Motor neuron (in vitro differentiated cells): ENCODE data around the gene TTC32. TPM values are rescaled to one million over a fixed set of nuclear protein-coding genes. Genes with fewer than 3 reads are reported as not detected.
"Not testable (repeated sequence)": the region's sequence is repeated elsewhere in the genome, so short reads cannot be mapped to it uniquely, and the experiment has no call there.

Source experiments
- ATAC-seq, 8 experiments: fragments of 200-7000 bp; cut with Tn5 transposase; replicated peaks in 6 of 8; 2 replicates each; pipeline ENCODE4 v1.8.0; 2021; ENCODE audit warnings: mild to moderate bottlenecking in 8 of 8, moderate library complexity in 8 of 8
- H3K27ac ChIP-seq, 2 donors: fragments of 250-450 bp; sonication (Bioruptor Pico); 2 replicates each; pipeline ENCODE4 v1.9.0; 2021; ENCODE audit warnings: antibody characterized with exemption in 2 of 2, mild to moderate bottlenecking in 2 of 2, moderate library complexity in 1 of 2
- H3K4me1 ChIP-seq, 2 donors: fragments of 250-450 bp; sonication (Bioruptor Pico); replicated peaks in 1 of 2; 2 replicates each; pipeline ENCODE4 v1.6.1; 2021; ENCODE audit warnings: antibody characterized with exemption in 2 of 2, mild to moderate bottlenecking in 2 of 2, moderate library complexity in 1 of 2
- H3K4me3 ChIP-seq, 5 donors: fragments of 250-450 bp; sonication (Bioruptor Pico); 2 replicates each; pipeline ENCODE4 v1.9.0; 2021; ENCODE audit warnings: antibody characterized with exemption in 5 of 5, mild to moderate bottlenecking in 5 of 5, moderate library complexity in 4 of 5
- WGBS, 10 experiments: fragments of 450-650 bp; shearing (Covaris generic); methylation state at CpG; one replicate each; pipeline ENCODE4 v1.0.0; 2022; 5-methylcytosine and 5-hydroxymethylcytosine counted together
- in situ Hi-C, 9 experiments: fragments of 400-800 bp; cut with MboI; loops; one replicate each; pipeline ENCODE4 v1.15.0; 2021; ENCODE audit warnings: low sequenced_read_pairs in 9 of 9, low pct_unique_long_range_greater_than_20kb in 2 of 9; ENCODE audit not compliant: unreplicated experiment in 9 of 9
- total RNA-seq, 8 experiments: library from RNA; unstranded; fragments of 300-600 nt; gene quantifications; 2 replicates each; pipeline versions ENCODE4 v1.2.3 to v1.2.4, GENCODE V29; 2022

The TTC32 gene
- 10 to 100 TPM; 14.4 to 20.9 (median 18.0) TPM for total RNA-seq

DNA sequence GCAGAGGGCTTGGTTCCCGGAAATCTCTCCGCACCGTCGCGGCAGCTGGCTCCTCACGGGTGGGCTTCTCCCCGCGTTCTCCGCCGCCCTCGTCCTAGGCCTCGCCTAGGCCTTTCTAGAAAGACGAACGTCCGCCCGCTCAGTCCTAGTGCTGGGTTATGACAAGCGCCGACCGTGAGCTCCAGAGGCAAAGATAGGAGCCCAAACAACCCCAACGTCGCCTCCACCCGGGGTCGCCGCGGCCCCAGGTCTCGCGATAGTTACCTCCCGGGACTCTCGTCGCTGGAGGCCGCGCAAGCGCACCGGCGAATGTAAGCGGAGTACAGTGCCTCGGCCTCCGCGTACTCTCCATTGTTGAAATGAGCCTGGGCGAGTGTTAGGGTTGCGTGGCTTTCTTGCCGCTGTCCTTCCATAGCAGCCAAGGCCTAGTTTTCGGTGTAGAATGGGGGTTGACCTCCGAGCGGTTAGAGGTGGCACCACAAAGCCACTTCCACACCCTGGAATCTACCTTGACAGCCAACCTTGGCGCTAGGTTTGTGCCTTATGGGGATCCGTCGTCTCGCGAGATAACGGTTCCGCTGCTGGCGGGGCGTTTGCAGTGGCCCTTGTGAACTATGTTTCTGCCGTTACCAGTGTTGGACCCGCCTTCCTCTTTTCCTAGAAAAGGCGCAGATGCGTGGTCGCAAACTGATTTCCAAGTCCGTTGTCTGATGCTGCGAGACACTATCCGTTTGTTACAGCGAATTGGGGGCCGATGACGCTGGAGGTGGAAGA, at the start of gene TTC32:
TTC32 (minus strand) TSS at position 542 of the 774 bp plus-strand sequence; CDS start at position 413, 129 bp downstream.
- in situ Hi-C loops: no loop called here
- ATAC-seq: peak; percentile 86 to 98 (median 96)
- Histone ChIP-seq H3K4me3 (peak within 1 kb of the TSS; percentile 57 to 82 (median 72)), H3K27ac (peak within 1 kb of the TSS; percentile 98), H3K4me1 (peaks cover 14 to 43% of the 10 kb centered on the region in 2 donors)
- 0 to 10% (median 0%) methylated on average over 1 to 33 of the region's 65 CpGs; no CpG with 5 or more reads in 2 of the 10 experiments for WGBS, 10 experiments

DNA sequence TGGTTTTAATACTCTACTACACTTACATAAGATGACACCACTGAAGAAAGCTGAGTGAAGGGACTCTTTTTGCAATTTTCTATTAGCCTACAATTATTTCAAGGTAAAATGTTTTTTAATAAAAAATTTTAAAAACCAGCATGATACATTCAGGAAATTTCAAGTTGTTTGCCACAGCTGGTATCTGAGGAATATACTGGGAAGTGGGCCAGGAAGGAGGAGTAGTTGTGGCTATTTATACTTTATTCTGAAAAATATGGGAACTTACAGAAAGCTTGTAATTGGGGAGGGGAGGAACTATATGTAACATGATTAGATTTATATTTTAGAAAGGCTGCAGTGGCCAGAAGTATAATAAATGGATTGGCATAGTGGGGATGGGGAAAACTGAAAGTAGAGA, 47.3 kb upstream of the TTC32 start:
- H3K4me3 ChIP-seq: no peak overlapping the region
- H3K27ac ChIP-seq: no peak overlapping the region
- peaks cover 7 to 9% of the 10 kb centered on the region in 2 donors for H3K4me1 ChIP-seq
- in situ Hi-C loops: no loop called here
- peak in 1 of 8 experiments; percentile 45 for ATAC-seq

DNA sequence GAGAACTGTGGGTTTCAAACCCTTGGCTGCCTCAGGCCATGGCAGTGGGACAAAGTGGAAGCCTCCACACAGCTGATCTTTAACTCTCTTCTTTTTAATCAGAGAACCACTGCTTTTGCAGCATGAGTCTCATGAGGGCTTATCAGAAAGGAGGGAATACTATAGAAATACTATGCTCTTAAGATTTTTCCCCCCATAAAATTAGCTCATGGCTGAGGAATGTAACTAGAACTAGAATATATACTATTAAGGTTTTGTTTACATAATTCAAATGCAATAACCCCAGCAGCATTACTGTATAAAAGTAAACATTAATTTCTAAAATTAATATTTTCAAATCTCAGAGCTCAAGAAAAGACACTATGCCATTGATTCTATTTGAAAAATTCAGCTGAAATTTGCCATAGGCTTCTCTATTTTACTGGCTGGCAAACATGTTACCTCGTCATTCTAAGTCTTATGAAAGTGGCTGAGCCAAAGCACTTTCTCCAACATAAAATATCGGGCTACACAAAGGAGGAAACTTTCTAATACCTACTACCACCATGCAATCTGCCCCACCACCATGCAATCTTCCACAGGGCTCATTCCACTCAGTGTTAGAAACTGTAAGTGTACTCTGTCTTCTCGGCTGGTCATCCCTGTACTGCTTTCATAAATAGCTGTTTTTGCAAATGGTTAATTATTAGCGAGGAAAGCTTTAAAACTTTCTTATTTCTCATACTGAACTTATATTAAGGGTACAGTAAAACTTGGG, 45.6 kb upstream of the TTC32 start:
- in situ Hi-C loops: no loop called here
- no peak overlapping the region for H3K27ac ChIP-seq
- peaks cover 10 to 15% of the 10 kb centered on the region in 2 donors for H3K4me1 ChIP-seq
- ATAC-seq: no peak
- 82 to 100% (median 98%) methylated on average over 1 to 4 of the region's 4 CpGs for WGBS, 10 experiments
- H3K4me3 ChIP-seq: no peak overlapping the region

GRCh38 chr2:19944205-19944845, 42.5 kb upstream of the TTC32 start:
- in situ Hi-C loops: no loop called here
- WGBS, 10 experiments: 21 to 100% (median 43%) methylated on average over 1 to 2 of the region's 2 CpGs; no CpG with 5 or more reads in 1 of the 10 experiments
- no peak overlapping the region for H3K27ac ChIP-seq
- H3K4me3 ChIP-seq: no peak overlapping the region
- ATAC-seq: peak in 1 of 8 experiments; percentile 55
- H3K4me1 ChIP-seq: peaks cover 10 to 15% of the 10 kb centered on the region in 2 donors

DNA sequence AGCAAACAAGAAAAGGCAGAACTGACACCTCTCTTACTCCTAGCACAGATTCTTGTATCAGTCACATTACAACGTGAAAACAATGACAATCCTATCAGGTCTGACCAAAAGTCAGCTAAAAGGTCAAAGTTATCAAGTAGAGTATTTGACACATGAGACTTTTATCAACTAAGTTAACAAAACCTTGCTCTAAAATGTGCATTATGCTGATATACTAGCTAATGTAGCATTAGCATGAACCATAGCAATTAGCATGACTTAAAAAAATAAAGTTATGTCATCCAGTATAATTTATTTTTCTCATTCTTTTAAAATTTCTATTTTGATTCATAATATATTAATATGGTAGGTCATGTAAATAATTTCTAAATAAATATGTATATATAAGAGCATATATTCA, 41.4 kb upstream of the TTC32 start:
- peak in 2 of 8 experiments; percentile 56 to 61 for ATAC-seq
- 17 to 71% (median 44%) methylated on average over 1 of the region's 1 CpG; no CpG with 5 or more reads in 3 of the 10 experiments for WGBS, 10 experiments
- Histone ChIP-seq H3K27ac (no peak overlapping the region), H3K4me1 (peaks cover 10 to 15% of the 10 kb centered on the region in 2 donors), H3K4me3 (no peak overlapping the region)
- in situ Hi-C loops: no loop called here

GRCh38 chr2:19942199-19942598, 40.4 kb upstream of the TTC32 start:
- in situ Hi-C loops: no loop called here
- Histone ChIP-seq H3K27ac (no peak overlapping the region), H3K4me3 (no peak overlapping the region), H3K4me1 (peaks cover 10 to 15% of the 10 kb centered on the region in 2 donors)
- no peak for ATAC-seq

GRCh38 chr2:19937004-19937403, 35.2 kb upstream of the TTC32 start:
- in situ Hi-C loops: no loop called here
- 69 to 100% (median 96%) methylated on average over 2 to 4 of the region's 4 CpGs for WGBS, 10 experiments

DNA sequence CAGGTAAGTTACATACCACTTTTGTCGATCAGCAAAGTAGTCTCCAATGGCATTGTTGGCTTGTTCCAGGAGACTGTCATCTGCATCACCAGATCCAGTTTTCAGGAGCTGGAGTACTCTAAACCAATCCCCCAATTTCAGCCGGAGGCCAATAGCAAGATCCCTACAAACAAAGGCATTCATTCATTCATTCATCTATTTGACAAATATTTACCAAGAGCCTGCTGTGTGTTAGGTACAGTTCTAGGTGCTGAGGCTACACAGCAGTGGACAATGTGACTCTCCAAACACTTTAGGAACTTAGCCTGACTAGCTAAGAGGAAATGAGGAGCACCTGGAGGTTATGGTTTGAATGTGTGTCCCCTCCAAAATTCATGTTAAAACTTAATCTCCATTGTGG, 34.4 kb upstream of the TTC32 start:
- WGBS, 10 experiments: 80 to 100% (median 95%) methylated on average over 1 to 2 of the region's 2 CpGs; no CpG with 5 or more reads in 6 of the 10 experiments
- in situ Hi-C loops: no loop called here
- Histone ChIP-seq H3K4me3 (no peak overlapping the region), H3K4me1 (no peaks in the 10 kb centered on the region), H3K27ac (no peak overlapping the region)
- no peak for ATAC-seq

More at GRCh38 chr2:19937004-19937403, 35.2 kb upstream of the TTC32 start:
- Histone ChIP-seq H3K4me3 (no peak overlapping the region), H3K4me1 (no peaks in the 10 kb centered on the region), H3K27ac (no peak overlapping the region)
- ATAC-seq: no peak

GRCh38 chr2:19933351-19933981, 31.7 kb upstream of the TTC32 start:
- 40 to 100% (median 85%) methylated on average over 1 to 5 of the region's 5 CpGs for WGBS, 10 experiments
- Histone ChIP-seq H3K27ac (no peak overlapping the region), H3K4me3 (no peak overlapping the region), H3K4me1 (no peaks in the 10 kb centered on the region)
- peak in 3 of 8 experiments; percentile 20 to 68 (median 27) for ATAC-seq
- in situ Hi-C loops: no loop called here

GRCh38 chr2:19932928-19933327, 31.1 kb upstream of the TTC32 start:
- Histone ChIP-seq H3K4me3 (no peak overlapping the region), H3K4me1 (no peaks in the 10 kb centered on the region), H3K27ac (no peak overlapping the region)
- in situ Hi-C loops: no loop called here
- no peak for ATAC-seq
- 86 to 100% (median 100%) methylated on average over 1 to 2 of the region's 2 CpGs; no CpG with 5 or more reads in 2 of the 10 experiments for WGBS, 10 experiments

- H3K27ac ChIP-seq: no peak overlapping the region
- in situ Hi-C loops: no loop called here
- ATAC-seq: peak in 3 of 8 experiments; percentile 34 to 62 (median 44)
Measured at GRCh38 chr2:19929226-19929625, 27.4 kb upstream of the TTC32 start.

DNA sequence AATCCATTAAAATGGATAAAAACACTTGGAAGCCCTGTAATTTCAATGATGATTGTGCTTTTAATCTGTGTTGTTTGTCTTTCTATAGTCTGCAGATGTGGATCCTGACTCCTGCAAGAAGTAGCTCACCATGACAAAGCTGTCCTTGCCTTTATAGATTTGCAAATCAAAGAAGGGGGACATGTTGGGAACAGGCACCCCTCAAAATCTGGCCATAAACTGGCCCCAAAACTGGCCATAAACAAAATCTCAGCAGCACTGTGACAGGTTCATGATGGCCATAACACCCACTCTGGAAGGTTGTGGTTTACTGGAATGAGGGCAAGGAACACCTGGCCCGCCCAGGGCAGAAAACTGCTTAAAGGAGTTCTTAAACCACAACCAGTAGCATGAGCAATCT, 26.0 kb upstream of the TTC32 start:
- ATAC-seq, H3K4me1 ChIP-seq, H3K4me3 ChIP-seq, in situ Hi-C loops, H3K27ac ChIP-seq: not testable (repeated sequence)
- 83 to 100% methylated on average over 1 of the region's 1 CpG; no CpG with 5 or more reads in 8 of the 10 experiments for WGBS, 10 experiments

More at GRCh38 chr2:19929226-19929625, 27.4 kb upstream of the TTC32 start:
- no peaks in the 10 kb centered on the region for H3K4me1 ChIP-seq
- H3K4me3 ChIP-seq: no peak overlapping the region
